GDM1 (cell line): ENCODE measurements around the gene URGCP.
"Not testable (repeated sequence)": the region's sequence is repeated elsewhere in the genome, so short reads cannot be mapped to it uniquely, and the experiment has no call there.

Experiments
- DNase-seq: peaks from one replicate; lab custom pipeline; 2025; lab: John Stamatoyannopoulos, UW

URGCP gene

DNA sequence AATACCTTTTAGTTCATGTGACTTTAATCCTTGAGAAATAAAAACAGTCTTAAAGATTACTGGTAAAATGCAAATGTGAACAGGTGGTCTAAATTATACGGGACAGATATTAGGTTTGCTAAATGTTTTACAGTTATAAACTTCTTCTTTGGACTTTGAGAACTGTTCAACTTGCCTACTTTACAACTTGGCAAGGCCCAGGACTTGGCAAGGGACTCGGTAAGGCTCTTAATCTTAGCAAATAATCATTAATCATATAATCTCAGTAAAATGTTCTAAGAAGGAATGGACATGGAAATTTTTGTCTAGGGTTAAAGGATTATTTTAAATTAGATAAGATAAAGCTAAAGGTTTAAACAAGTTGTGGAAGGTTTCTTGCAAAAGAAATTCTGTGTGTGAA is 15.0 kb upstream of the URGCP start:
- DNase-seq = no peak

- no peak for DNase-seq
These were observed 9.5 kb upstream of the URGCP start for GRCh38 chr7:43915907-43916306.

- DNase-seq = no peak
These were observed 8.4 kb upstream of the URGCP start for GRCh38 chr7:43914795-43915194.

GRCh38 chr7:43905956-43906330 is 453 bp downstream of the URGCP start:
- DNase-seq = no peak

- DNase-seq = no peak
These were observed 1.0 kb downstream of the URGCP start for GRCh38 chr7:43905209-43905946.

GRCh38 chr7:43904533-43905208 is 1.7 kb downstream of the URGCP start:
- no peak for DNase-seq

GRCh38 chr7:43902542-43903054 is 3.8 kb downstream of the URGCP start:
- DNase-seq = no peak

- DNase-seq = not testable (repeated sequence)
These were observed 7.8 kb downstream of the URGCP start for GRCh38 chr7:43898571-43898970.

DNA sequence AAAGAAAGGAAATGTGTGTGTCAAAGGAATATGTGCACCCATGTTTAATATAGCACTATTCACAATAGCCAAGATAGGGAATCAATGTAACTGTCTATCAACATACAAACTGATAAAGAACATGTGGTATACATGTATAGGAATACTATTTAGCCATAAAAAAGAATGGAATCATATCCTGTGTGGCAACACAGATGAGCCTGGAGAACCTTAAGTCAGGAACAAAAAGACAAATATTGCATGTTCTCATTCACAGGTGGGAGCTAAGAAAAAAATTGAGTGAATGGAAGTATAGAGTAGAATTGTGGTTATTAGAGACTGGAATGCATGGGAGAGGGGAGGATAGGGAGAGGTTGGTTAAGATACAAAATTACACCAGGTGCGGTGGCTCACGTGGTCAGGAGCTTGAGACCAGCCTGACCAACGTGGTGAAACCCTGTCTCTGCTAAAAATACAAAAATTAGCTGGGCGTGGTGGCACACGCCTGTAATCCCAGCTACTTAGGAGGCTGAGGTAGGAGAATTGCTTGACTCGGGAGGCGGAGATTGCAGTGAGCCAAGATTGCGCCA is 10.5 kb downstream of the URGCP start:
- no peak for DNase-seq

DNA sequence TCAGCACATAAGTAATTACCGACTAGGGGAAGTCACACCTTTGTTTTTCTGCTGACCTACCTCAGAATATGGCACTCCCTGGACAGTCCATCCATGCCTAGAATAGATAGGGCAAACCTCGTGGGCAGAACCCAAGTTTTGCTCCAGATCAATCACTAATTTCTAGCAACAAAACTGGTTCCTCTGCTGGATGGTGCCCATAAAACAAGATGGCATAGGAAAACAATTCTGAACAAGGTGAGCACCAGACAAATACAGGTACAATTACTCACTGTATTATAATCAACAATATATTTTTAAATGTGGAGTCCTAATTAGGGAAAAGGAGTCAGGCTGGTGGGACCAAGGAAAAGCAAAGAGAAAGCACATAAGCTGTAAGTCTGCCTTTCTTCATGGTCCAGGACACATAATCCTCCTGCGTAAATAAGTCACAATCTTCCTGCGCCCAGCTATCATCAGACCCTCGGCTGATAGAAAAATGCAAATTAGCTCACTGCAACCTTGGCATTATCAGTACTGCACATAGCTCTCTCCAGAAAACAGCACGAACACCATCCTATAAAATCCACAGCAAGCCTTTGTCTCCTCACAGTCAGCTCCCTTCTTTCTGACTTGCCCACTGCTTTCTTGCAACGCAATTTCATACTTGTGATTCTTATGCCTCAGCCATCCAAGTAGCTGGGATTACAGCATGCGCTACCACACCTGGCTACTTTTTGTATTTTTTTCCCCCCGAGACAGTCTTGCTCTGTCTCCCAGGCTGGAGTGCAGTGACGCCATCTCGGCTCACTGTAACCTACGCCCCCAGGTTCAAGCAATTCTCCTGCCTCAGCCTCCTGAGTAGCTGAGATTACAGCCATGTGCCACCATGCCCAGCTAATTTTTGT is 15.1 kb downstream of the URGCP start:
- no peak for DNase-seq

- DNase-seq = no peak
These were observed 15.9 kb downstream of the URGCP start for GRCh38 chr7:43890468-43890867.

- no peak for DNase-seq
These were observed 17.1 kb downstream of the URGCP start for GRCh38 chr7:43888993-43889945.

DNA sequence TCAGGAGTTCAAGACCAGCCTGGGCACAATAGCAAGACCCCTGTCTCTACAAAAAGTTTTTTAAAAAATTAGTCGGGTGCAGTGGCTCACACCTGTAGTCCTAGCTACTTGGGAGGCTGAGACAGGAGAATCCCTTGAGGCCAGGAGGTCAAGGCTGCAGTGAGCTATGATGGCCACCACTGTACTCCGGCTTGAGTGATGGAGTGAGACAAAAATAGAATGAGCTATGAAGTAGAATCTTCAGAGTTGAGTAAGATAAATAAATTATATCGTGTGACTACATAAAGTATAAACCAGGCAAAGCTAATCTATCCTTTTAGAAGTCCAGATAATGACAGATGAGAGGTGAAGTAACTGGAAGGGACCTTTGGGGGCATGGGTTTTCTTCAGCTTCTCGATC is 21.8 kb downstream of the URGCP start:
- no peak for DNase-seq

GRCh38 chr7:43884209-43884608 is 22.2 kb downstream of the URGCP start:
- no peak for DNase-seq

DNA sequence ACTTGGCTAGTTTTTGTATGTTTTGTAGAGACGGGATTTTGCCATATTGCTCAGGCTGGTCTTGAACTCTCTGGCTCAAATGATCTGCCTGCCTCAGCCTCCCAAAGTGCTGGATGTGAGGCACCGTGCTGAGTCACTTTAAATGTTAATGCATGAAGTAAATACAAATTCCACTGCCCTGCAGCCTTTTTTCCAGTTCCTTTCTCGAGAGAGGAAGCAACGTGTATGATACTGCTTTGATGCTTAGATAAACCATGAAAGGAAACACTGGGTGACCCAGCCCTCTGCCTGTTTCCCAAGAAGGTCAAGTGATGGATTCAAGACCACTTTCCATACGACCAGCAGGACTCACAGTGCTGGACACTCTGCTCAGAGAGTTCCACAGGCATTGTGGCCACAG is 25.8 kb downstream of the URGCP start:
- no peak for DNase-seq

DNA sequence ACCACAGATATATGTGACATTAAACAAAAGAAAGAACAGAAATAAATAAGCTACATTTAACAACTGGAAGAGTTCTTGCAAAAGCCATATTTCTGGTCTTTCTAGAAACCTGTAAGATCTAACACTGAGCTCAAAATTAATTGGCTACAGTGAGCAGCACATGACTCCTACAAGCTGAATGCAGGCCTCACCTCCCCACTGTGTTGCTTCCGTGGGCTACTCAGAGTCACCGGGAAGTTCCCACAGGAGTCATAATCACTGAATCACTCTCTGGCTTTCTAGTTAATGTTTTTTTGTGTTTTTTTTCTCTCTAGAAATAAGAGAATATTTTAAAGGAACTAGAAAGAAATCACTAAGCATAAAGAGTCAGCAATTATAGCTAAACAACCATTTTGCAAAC is 26.9 kb downstream of the URGCP start:
- DNase-seq = no peak

DNA sequence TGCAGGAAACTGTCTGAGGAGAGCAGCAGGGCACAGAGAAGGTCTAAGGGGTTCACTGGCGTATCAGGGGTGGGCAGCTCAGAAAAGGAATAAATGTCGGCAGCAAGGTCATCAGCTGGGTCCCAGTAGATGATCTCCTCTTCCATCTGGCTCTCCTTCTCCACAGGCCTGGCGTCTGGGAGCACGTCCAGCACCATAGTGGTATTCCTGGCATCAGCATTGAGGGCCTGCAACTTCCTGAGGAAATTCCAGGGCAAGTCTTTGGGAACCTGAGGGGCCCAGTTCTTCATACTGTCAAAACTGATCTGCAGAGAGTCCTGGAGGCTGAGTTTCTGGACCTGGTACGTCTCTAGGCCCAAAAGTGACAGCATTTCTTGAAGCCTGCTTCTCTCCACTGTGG is 27.5 kb downstream of the URGCP start:
- DNase-seq = no peak

DNA sequence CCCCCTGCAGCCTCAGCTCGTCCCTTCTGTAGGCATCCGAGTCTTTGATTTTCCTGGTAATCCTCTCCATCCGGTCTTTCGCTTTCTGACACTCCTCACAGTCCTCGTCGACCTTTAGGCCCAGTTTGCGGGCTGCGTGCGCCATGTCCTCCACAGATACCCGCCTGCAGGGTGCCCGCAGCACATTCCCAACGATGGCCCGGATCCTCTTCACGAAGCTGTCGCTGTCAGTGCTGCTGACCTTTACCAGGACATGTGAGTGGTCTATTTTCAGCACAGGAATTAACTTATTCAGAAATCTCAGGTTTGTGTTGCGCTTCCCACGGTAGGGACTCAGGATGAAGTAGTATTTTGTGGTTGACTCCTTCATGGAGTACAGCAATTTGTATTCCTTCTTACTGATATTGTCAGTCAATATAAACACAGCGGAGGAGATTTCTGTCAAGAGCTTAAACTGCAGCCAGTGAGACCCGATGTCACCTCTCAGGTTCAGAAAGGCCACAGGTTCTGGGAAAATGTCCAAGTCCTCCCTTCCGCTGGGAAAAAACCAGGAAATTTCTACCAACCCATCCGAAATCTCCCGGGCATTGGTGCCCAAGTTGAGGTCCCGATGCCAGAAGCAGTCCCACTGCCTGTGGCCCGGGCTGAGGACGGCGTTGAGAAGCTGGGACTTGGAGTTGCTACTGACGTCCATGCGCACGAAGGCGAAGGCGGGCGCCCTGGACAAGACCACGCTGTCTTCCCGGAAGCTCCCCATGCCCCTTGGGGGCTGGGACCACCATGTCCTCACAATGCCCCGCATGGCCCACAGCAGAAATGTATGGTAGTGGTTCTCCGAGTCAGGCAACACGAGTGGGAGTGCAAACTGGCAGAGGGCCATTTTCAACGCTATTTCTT is 28.2 kb downstream of the URGCP start:
- DNase-seq = no peak

- no peak for DNase-seq
These were observed 29.2 kb downstream of the URGCP start for GRCh38 chr7:43876976-43877745.
